OCI-LY3 (cell line): ENCODE results near the gene PPP2R1B.

ENCODE experiments used
- H2AFZ ChIP-seq: fragments of 200-600, 300-600 bp; shearing (Covaris generic); 2 replicates; pipeline ENCODE4 v1.6.0; 2014; ENCODE audit warnings: antibody characterized with exemption, low read depth, low read length
- H3K27ac ChIP-seq: fragments of 200-600, 300-600 bp; sonication (generic); 2 replicates; pipeline ENCODE4 v1.5.1; 2014; ENCODE audit warnings: mild to moderate bottlenecking, low read length, moderate library complexity, mixed read lengths
- H3K27me3 ChIP-seq: fragments of 200-600, 300-600 bp; sonication (generic); 2 replicates; pipeline ENCODE4 v1.6.1; 2014; ENCODE audit warnings: low read depth, low read length, mixed read lengths
- H3K36me3 ChIP-seq: fragments of 200-600, 300-600 bp; sonication (generic); replicated peaks from 2 replicates; pipeline ENCODE3; 2014; ENCODE audit warnings: low read depth, low read length, mixed read lengths
- H3K4me1 ChIP-seq: fragments of 300-600, 200-600 bp; sonication (generic); 2 replicates; pipeline ENCODE4 v1.6.1; 2014; ENCODE audit warnings: low read length, mixed read lengths
- H3K4me2 ChIP-seq: fragments of 200-600, 300-600 bp; sonication (generic); 2 replicates; pipeline ENCODE4 v1.6.1; 2014; ENCODE audit warnings: low read length, mixed read lengths
- H3K4me3 ChIP-seq: fragments of 300-600, 200-600 bp; sonication (generic); 2 replicates; pipeline ENCODE4 v1.5.1; 2014; ENCODE audit warnings: antibody characterized with exemption, mild to moderate bottlenecking, low read length, moderate library complexity
- H3K79me2 ChIP-seq: fragments of 300-600, 200-600 bp; shearing (Covaris generic); 2 replicates; pipeline ENCODE4 v1.6.1; 2014; ENCODE audit warnings: mild to moderate bottlenecking, low read length, mixed read lengths
- H3K9ac ChIP-seq: fragments of 300-600, 200-600 bp; shearing (Covaris generic); 2 replicates; pipeline ENCODE4 v1.6.0; 2014; ENCODE audit warnings: mild to moderate bottlenecking, low read length, moderate library complexity
- H3K9me3 ChIP-seq: fragments of 200-600, 300-600 bp; shearing (Covaris generic); 2 replicates; pipeline ENCODE4 v1.6.1; 2014; ENCODE audit warnings: low read length, mixed read lengths; ENCODE audit not compliant: insufficient read depth
- H4K20me1 ChIP-seq: fragments of 200-600, 300-600 bp; sonication (generic); 2 replicates; pipeline ENCODE4 v1.6.1; 2016; ENCODE audit warnings: low read length, mixed read lengths; ENCODE audit not compliant: insufficient read depth
- CTCF ChIP-seq: fragments of 200-600, 300-600 bp; sonication (generic); IDR thresholded peaks from 2 replicates; pipeline ENCODE4 v1.5.1; 2014; ENCODE audit warnings: antibody characterized with exemption, low read length, low read depth
- EZH2phosphoT487 ChIP-seq: fragments of 200-600 bp; shearing (Covaris generic); IDR thresholded peaks from 2 replicates; pipeline ENCODE4 v1.6.1; 2018; ENCODE audit warnings: antibody characterized with exemption, mixed run types, low read depth

Gene PPP2R1B

DNA sequence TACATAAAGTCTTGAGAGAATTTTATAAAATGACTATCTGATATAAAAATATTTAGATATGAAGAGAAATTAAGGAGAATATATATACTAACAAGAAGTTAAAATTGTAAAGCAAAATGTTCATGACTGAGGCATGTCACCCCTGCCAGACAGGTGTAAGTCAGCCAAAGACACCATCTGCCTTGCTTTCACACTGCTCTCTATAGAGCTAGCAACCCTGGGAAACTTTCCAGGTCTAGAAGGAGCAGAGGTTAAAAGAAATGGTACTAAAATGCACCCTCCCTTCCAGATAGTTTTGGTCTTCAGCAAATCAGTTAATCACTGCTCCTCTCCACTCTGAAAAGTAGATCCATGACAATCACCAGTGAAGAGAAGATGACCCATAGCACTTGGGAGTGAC lies 16.5 kb downstream of the PPP2R1B start:
- H3K27me3 ChIP-seq = no peaks in the 10 kb centered on the region
- no peak overlapping the region for H3K4me3 ChIP-seq
- H3K4me1 ChIP-seq = no peaks in the 10 kb centered on the region
- peaks cover 74% of the 10 kb centered on the region for H3K36me3 ChIP-seq
- H3K4me2 ChIP-seq = no peak overlapping the region
- H3K79me2 ChIP-seq = peaks cover 6% of the 10 kb centered on the region; the same call in 1 of the 2 replicates
- no peak for TF ChIP-seq CTCF
- TF ChIP-seq EZH2phosphoT487 = no peak
- no peak overlapping the region for H2AFZ ChIP-seq
- H3K9me3 ChIP-seq = no peaks in the 10 kb centered on the region
- H3K27ac ChIP-seq = no peak overlapping the region
- H3K9ac ChIP-seq = no peak overlapping the region
- 0 out of 2 replicates have a peak, but pooled peaks cover 3% of the 10 kb centered on the region for H4K20me1 ChIP-seq

DNA sequence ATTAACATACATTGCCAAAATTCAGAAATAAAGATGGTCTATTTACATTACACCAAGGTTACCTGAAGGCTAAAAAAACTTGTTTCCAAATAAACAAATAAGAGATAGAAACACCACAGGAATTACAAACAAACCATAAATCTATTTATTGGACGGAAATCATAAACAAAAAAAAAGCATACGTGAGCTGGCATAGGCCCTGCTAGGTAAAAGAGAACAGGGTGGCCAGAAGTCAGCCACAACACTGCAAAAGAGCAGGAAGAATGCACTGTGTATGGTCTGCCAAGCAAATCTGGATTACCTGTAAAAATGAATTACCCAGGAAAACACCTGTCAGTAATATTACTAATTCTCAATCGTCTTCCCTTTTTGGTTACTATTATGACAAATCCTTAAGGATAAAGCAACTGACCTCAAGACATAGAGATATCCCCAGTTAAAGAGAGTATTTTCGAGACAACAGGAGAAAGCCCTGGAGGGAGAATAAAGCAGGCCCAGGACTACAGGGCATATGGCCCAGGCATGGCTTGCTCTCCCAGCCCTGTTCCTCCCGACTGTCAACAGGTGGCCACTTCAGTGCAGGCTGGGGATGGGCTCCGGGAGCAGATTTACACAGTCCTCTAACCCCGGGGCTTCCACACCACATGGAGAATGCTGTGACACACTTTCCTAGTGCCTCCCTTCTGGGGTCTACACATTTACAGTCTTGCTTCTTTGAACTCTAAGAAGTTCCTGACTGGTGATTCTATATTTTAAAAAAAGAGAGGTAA lies 18.0 kb downstream of the PPP2R1B start:
- Histone ChIP-seq H3K4me3 (no peak overlapping the region), H4K20me1 (0 out of 2 replicates have a peak, but pooled peaks cover 3% of the 10 kb centered on the region), H3K27ac (no peak overlapping the region), H3K9me3 (no peaks in the 10 kb centered on the region), H2AFZ (no peak overlapping the region), H3K36me3 (peaks cover 75% of the 10 kb centered on the region), H3K9ac (no peak overlapping the region), H3K4me2 (no peak overlapping the region), H3K79me2 (peaks cover 6% of the 10 kb centered on the region; the same call in 1 of the 2 replicates), H3K4me1 (no peaks in the 10 kb centered on the region), H3K27me3 (no peaks in the 10 kb centered on the region)
- TF ChIP-seq CTCF (no peak), EZH2phosphoT487 (no peak)

DNA sequence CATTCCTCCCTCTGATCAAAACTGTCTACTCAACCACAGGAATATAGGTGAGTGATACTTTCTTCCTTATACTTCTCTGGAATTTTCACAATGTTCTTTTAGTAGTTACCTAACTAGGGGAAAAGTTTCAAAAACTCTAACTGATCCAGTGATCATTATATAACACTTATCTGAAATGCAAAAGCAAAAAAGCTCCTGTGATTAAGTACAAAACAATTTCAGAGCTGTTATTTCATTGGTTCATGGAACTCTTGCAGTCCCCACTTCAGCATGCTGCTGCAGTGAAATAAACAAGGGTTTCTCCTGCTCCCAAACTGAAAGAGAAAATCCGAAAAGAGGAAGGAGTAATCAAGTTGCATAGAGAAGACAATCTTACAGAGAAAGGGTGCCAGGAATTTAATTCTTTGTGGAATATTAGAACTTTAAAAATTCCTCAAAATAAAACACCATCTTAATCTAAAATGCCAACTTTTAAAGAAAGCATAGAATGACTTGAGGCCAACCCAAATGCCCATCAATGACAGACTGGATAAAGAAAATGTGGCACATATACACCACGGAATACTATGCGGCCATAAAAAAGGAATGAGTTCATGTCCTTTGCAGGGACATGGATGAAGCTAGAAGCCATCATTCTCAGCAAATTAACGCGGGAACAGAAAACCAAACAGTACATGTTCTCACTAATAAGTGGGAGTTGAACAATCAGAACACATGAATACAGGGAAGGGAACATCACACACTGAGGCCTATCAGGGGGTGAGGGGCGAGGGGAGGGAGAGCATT lies 20.3 kb downstream of the PPP2R1B start:
- no peak overlapping the region for H2AFZ ChIP-seq
- 0 out of 2 replicates have a peak, but pooled peaks cover 3% of the 10 kb centered on the region for H4K20me1 ChIP-seq
- no peak for TF ChIP-seq EZH2phosphoT487
- no peak for TF ChIP-seq CTCF
- no peak overlapping the region for H3K4me3 ChIP-seq
- H3K4me1 ChIP-seq = no peaks in the 10 kb centered on the region
- peaks cover 6% of the 10 kb centered on the region; the same call in 1 of the 2 replicates for H3K79me2 ChIP-seq
- no peak overlapping the region for H3K4me2 ChIP-seq
- H3K9me3 ChIP-seq = no peaks in the 10 kb centered on the region
- peaks cover 81% of the 10 kb centered on the region for H3K36me3 ChIP-seq
- no peak overlapping the region for H3K9ac ChIP-seq
- no peaks in the 10 kb centered on the region for H3K27me3 ChIP-seq
- H3K27ac ChIP-seq = no peak overlapping the region

DNA sequence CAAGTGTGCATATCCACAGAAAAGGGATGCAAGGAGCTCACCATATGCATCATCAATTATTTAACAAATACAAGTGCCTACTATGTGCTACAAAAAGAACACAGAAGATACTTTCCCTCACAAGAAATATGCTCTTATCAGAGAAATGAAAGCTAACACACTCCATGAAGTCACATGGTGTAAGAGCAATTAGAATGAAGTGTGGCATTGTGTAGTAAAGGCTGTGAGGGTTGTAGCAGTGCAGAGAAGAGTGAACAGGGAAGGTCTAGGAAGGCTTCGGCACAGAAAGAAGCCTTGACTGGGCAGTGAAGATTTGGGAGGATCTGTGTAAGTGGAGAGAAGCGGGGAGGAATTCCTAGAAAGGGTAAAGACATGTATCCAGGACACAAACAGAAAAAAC lies 22.5 kb downstream of the PPP2R1B start:
- H4K20me1 ChIP-seq = 0 out of 2 replicates have a peak, but pooled peaks cover 3% of the 10 kb centered on the region
- H3K9me3 ChIP-seq = no peaks in the 10 kb centered on the region
- peaks cover 79% of the 10 kb centered on the region for H3K36me3 ChIP-seq
- H3K4me1 ChIP-seq = peaks cover 11% of the 10 kb centered on the region
- no peak overlapping the region for H3K9ac ChIP-seq
- TF ChIP-seq CTCF = no peak
- no peak for TF ChIP-seq EZH2phosphoT487
- H2AFZ ChIP-seq = no peak overlapping the region
- peaks cover 6% of the 10 kb centered on the region; the same call in 1 of the 2 replicates for H3K79me2 ChIP-seq
- H3K4me3 ChIP-seq = no peak overlapping the region
- no peak overlapping the region for H3K27ac ChIP-seq
- H3K4me2 ChIP-seq = no peak overlapping the region
- H3K27me3 ChIP-seq = no peaks in the 10 kb centered on the region
